ENCODE measurements around the gene SMIM14.
"Not testable (repeated sequence)": the region's sequence is repeated elsewhere in the genome, so short reads cannot be mapped to it uniquely, and the experiment has no call there.

DNA sequence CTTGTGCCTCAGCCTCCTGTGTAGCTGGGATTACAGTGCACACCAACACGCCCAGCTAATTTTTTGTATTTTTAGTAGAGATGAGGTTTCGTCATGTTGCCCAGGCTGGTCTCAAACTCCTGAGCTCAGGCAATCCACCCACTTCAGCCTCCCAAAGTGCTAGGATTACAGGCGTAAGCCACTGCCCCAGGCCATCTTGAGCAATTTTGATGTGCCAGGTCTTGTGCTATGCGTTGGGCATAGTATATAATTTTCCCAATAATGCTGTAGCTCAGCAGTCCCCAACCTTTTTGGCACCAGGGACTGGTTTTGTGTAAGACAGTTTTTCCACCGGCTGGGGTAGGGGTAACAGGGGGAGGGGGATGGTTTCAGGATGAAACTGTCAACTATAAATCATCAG lies 18.0 kb upstream of the SMIM14 start:
- not testable (repeated sequence) for TF ChIP-seq YY1 (IDR thresholded peaks at IDR 0.05; ENCODE audit: insufficient read depth, insufficient read length); ZNF274 (IDR thresholded peaks at IDR 0.05; ENCODE audit: low read depth, low read length)
